Coronary artery (tissue), 2 donors: Measurements from ENCODE around the gene TRIP12.

ENCODE experiments used
- DNase-seq: peaks from one replicate; pipeline ENCODE4 v3.0.0-alpha.2; 2017; ENCODE audit warnings: low spot score
- H3K27ac ChIP-seq, 2 donors: fragments of 200-600 bp; sonication (generic); one replicate each; pipeline ENCODE4 v1.5.1; 2016 to 2019
- H3K4me3 ChIP-seq: fragments of 200-600 bp; sonication (generic); 2 replicates; pipeline ENCODE4 v1.5.1; 2016; ENCODE audit warnings: mild to moderate bottlenecking, moderate library complexity
- TF ChIP-seq, protein P1 (sequence below): fragments of 200-600 bp; sonication (generic); IDR thresholded peaks from one replicate; pipeline ENCODE4 v1.5.1; 2019; ENCODE audit warnings: antibody characterized with exemption

Gene TRIP12

DNA sequence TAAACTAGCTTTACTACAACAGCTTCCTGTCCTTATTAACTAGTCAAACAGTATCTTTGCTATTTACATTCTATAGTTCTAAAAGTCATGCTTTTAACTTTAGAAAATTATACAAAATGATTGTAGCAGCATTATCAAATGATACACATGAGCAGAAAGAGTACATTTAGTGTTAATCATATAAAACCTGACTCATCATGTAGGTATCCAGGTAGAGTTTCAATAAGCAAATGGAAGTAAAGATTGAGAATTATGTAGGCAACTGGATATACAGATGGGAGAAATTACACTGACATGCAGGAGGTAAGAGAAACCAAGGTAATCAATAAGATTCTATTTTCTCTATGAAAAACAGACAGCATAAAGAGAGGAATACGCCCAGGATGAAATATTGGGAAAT, 33.8 kb downstream of the TRIP12 start:
- Histone ChIP-seq H3K27ac (no peak overlapping the region), H3K4me3 (no peak overlapping the region)
- DNase-seq, result no peak
- TF ChIP-seq, protein P1, sequence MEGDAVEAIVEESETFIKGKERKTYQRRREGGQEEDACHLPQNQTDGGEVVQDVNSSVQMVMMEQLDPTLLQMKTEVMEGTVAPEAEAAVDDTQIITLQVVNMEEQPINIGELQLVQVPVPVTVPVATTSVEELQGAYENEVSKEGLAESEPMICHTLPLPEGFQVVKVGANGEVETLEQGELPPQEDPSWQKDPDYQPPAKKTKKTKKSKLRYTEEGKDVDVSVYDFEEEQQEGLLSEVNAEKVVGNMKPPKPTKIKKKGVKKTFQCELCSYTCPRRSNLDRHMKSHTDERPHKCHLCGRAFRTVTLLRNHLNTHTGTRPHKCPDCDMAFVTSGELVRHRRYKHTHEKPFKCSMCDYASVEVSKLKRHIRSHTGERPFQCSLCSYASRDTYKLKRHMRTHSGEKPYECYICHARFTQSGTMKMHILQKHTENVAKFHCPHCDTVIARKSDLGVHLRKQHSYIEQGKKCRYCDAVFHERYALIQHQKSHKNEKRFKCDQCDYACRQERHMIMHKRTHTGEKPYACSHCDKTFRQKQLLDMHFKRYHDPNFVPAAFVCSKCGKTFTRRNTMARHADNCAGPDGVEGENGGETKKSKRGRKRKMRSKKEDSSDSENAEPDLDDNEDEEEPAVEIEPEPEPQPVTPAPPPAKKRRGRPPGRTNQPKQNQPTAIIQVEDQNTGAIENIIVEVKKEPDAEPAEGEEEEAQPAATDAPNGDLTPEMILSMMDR, result no peak

DNA sequence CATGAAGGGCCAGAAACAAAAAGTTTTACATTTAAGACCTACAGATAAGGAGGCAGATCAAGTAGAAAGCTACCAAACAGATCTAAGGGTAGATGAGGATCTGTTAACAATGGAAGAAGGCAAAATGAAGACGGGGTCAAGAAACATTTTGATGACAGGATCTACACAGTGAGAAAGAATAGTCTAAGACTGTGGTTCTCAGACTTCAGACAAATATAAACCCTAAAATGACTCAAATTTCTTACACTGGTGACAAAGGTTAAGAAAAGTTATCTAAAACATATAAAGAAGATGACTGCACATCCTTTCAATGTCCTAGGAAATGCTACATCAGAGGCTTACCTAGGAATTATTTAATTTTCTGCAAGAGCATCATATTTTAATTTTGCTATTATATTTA, 34.4 kb downstream of the TRIP12 start:
- no peak overlapping the region for H3K27ac ChIP-seq
- TF ChIP-seq, protein P1, result no peak
- no peak overlapping the region for H3K4me3 ChIP-seq
- no peak for DNase-seq

DNA sequence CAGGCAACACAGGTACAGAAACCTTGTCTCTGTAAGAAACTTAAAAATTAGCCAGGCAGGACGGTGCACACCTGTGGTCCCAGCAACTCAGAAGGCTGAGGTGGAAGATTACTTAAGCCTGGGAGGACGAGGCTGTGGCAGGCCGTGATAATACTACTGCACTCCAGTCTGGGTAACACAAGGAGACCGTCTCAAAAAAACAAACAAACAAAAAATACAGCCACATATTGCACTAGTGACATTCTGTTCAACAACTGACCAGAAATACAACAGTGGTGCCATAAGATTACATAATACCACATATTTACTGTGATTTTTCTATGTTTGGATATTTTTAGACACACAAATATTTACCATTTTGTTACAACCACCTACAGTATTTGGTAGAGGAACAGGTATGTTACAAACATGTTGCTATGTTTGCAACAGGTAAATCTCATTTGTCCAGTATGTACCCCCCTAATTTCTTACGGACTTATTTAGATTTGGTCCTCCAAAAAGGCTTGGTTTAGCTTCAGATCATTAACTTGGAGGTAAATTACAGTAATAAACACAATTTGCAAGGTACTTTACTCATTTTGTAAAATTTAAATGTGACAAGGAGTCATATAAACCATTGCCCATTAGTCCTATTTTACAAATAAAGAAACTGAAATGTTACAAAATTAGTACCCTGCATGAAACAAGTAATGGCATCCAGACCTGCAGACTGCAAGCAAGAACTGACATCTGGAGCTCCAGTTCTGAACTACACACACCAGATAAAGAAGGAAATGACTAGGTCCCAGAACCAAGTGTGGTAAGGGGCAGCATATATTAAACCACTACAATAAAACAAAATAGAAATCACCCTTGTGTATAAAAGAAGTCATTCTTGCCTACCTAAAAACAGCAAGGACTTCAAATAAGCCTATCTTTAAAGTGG, 36.8 kb downstream of the TRIP12 start:
- no peak for DNase-seq
- H3K4me3 ChIP-seq, result no peak overlapping the region
- no peak overlapping the region for H3K27ac ChIP-seq
- TF ChIP-seq, protein P1, result no peak

DNA sequence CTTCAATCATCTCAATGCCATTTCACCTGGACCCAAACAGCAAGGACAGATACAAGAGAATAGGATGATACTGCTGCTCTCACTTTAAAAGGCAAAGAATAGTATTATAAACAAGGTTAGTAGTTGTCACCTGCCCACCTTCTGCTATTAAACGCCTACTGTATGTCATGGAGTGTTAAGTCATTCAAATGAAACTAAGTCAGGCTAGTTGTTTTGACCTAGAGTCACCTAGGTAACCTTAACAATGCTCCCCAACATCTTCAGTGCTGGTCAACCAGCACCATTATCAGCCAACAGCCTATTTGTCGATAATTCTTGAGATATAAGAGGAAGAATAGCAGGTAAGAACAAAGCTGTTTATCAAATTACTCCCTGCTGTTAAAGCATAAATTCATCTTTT, 39.2 kb downstream of the TRIP12 start:
- H3K27ac ChIP-seq, result no peak overlapping the region
- H3K4me3 ChIP-seq, result no peak overlapping the region
- DNase-seq, result no peak
- TF ChIP-seq, protein P1, result no peak

DNA sequence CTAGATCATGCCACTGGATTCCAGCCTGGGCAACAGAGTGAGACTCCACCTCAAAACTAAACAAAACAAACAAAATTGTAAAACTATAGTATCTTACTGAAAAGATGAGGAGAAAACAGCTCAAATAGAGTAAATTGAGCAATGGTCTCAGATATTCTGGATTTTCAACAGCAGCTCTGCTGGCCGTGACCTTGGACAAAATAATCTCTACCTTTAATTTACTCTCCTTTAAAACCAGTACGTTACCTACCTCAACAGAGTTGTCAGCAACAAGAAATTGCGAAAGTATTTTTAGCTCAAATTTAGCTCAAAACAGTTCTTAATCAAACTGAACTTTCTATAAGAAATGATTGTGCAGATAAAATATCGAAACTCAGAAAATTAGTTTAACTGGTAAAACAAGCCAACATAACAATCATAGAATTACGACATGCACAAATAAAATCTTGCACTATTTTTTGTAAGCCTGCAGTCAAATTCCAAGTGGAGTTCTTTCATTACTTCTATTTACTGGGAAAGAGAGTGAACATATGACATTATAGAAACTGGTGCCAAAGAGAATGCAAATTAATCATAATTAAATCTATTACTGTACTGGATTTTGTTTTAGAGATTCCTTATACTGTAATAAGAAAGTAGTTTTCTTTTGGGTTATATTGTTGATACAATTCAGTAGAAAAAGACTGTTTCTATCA, 40.8 kb downstream of the TRIP12 start:
- no peak for DNase-seq
- Histone ChIP-seq H3K4me3 (no peak overlapping the region), H3K27ac (no peak overlapping the region)
- TF ChIP-seq, protein P1, result no peak

DNA sequence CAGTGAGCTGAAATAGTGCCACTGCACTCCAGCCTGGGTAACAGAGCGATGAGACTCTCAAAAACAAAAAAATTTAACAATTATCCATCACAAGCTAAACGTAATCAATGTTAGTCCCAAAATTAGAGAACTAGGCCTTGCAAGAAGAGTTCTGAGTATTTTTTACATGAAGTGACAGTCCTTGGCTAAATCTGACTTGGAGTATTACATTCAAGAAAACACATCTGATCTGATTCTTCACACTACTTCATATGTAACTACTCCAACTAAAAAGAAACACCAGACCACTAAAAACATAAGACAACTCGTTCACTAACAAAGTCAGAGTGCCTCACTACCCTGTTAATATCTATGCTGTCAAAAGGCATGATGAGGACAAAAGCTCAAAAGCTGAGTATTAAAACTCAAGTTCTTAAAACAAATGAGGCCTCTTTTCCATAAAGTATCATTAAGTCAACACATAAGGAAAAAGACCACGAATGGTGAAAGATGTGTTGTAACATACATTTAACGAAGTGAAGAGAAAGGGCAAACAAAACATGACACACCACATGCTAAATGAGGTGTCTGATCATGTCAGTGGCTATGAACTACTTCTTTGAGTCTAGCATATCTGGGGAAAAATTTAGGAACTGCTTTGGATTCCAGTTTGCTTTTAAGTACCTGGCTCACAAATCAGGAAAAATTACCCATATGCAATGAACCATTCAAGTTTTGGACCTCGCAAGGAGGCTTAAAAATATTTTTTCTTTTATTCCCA, 42.4 kb downstream of the TRIP12 start:
- DNase-seq, result no peak
- H3K27ac ChIP-seq, result no peak overlapping the region
- H3K4me3 ChIP-seq, result no peak overlapping the region
- TF ChIP-seq, protein P1, result no peak
